WTC11 (cell line): ENCODE results near the gene KCMF1.

ENCODE experiments used
- CREM ChIP-seq: sonication (generic); formaldehyde crosslinking; IDR thresholded peaks from 2 replicates; pipeline ENCODE4 v1.8.1; 2022; ENCODE audit warnings: mild to moderate bottlenecking, missing genetic modification reagents, moderate library complexity
- GABPB1 ChIP-seq: sonication (generic); formaldehyde crosslinking; IDR thresholded peaks from 2 replicates; pipeline ENCODE4 v1.8.1; 2023; ENCODE audit warnings: mild to moderate bottlenecking, missing genetic modification reagents
- JAZF1 ChIP-seq: fragments of 250-450 bp; sonication (Bioruptor Pico); IDR thresholded peaks from 2 replicates; pipeline ENCODE4 v1.9.0; 2021; ENCODE audit warnings: moderate library complexity, mild to moderate bottlenecking, inconsistent platforms
- TF ChIP-seq, protein P1 (sequence below): sonication (generic); formaldehyde crosslinking; IDR thresholded peaks from 2 replicates; pipeline ENCODE4 v1.8.1; 2022; ENCODE audit warnings: mild to moderate bottlenecking, moderate library complexity, missing genetic modification reagents

DNA sequence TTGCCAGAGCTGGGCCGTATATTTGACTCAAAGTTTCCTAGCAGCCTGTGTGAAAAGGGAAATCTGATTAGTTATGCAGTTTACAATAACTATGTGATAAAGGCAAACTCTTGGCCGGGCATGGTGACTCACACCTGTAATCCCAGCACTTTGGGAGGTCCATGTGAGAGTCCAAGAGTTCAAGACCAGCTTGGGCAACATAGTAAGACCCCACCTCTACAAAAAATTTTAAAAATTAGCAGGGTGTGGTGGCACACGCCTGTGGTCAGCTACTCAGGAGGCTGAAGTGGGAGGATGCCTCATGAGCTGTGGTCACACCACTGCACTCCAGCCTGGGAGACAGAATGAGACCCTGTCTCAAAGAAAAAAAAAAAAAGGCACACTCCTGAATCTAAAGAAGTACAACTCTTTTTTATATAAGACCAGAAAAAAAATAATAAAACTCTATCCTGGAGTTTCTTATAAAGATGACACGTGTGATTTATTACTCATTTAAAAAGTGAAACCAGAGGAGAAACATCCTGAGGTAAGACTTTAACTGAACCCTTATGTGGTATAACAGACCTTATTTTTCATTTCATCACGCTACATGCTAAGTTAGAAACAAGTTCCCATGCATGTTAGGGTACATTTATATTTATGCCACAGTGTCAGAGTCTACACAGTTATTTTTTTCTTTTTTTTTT, 32.6 kb upstream of the KCMF1 start:
- TF ChIP-seq GABPB1 (no peak), CREM (CRISPR knock-in tag) (no peak), JAZF1 (CRISPR knock-in tag) (no peak)
- TF ChIP-seq, protein P1, sequence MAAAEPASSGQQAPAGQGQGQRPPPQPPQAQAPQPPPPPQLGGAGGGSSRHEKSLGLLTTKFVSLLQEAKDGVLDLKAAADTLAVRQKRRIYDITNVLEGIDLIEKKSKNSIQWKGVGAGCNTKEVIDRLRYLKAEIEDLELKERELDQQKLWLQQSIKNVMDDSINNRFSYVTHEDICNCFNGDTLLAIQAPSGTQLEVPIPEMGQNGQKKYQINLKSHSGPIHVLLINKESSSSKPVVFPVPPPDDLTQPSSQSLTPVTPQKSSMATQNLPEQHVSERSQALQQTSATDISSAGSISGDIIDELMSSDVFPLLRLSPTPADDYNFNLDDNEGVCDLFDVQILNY (CRISPR knock-in tag) = no peak
